ENCODE data around the gene SMYD3. TPM values are rescaled to one million over a fixed set of nuclear protein-coding genes. Genes with fewer than 3 reads are reported as not detected.

The SMYD3 gene
- total RNA-seq, 1 donor from 2014 or later = 0.32 TPM

GRCh38 chr1:246283771-246284410 is 223.2 kb downstream of the SMYD3 start:
- Histone ChIP-seq H3K27ac (no peak overlapping the region), H3K36me3 (no peaks in the 10 kb centered on the region), H3K9me3 (no peaks in the 10 kb centered on the region), H3K4me1 (no peaks in the 10 kb centered on the region), H3K27me3 (no peaks in the 10 kb centered on the region), H3K4me3 (no peak overlapping the region)
- intact Hi-C loops (cut with DNase I) = no loop called here
- no peak for TF ChIP-seq CTCF (IDR thresholded peaks at IDR 0.05)
- no peak for DNase-seq (ENCODE audit: low spot score in 2 of 2)

GRCh38 chr1:246281639-246282038 is 225.4 kb downstream of the SMYD3 start:
- intact Hi-C loops (cut with DNase I) = no loop called here

GRCh38 chr1:246281195-246281594 is 225.9 kb downstream of the SMYD3 start:
- H3K36me3 ChIP-seq = no peaks in the 10 kb centered on the region
- intact Hi-C loops (cut with DNase I) = no loop called here
- no peak for DNase-seq (ENCODE audit: low spot score in 2 of 2)

More at GRCh38 chr1:246281639-246282038, 225.4 kb downstream of the SMYD3 start:
- DNase-seq (ENCODE audit: low spot score in 2 of 2) = no peak
- no peak for TF ChIP-seq CTCF (IDR thresholded peaks at IDR 0.05)
- no peak overlapping the region for H3K27ac ChIP-seq
- no peaks in the 10 kb centered on the region for H3K9me3 ChIP-seq
- H3K4me1 ChIP-seq = no peaks in the 10 kb centered on the region
- H3K27me3 ChIP-seq = no peaks in the 10 kb centered on the region
- H3K4me3 ChIP-seq = no peak overlapping the region
- H3K36me3 ChIP-seq = no peaks in the 10 kb centered on the region

GRCh38 chr1:246280551-246280950 is 226.5 kb downstream of the SMYD3 start:
- no peaks in the 10 kb centered on the region for H3K4me1 ChIP-seq
- H3K27ac ChIP-seq = no peak overlapping the region
- no peaks in the 10 kb centered on the region for H3K9me3 ChIP-seq
- intact Hi-C loops (cut with DNase I) = no loop called here
- no peaks in the 10 kb centered on the region for H3K36me3 ChIP-seq
- H3K27me3 ChIP-seq = no peaks in the 10 kb centered on the region
- DNase-seq (ENCODE audit: low spot score in 2 of 2) = no peak
- no peak for TF ChIP-seq CTCF (IDR thresholded peaks at IDR 0.05)
- no peak overlapping the region for H3K4me3 ChIP-seq

More at GRCh38 chr1:246281195-246281594, 225.9 kb downstream of the SMYD3 start:
- Histone ChIP-seq H3K4me1 (no peaks in the 10 kb centered on the region), H3K9me3 (no peaks in the 10 kb centered on the region), H3K27ac (no peak overlapping the region), H3K4me3 (no peak overlapping the region), H3K27me3 (no peaks in the 10 kb centered on the region)
- no peak for TF ChIP-seq CTCF (IDR thresholded peaks at IDR 0.05)

GRCh38 chr1:246279402-246279801 is 227.7 kb downstream of the SMYD3 start:
- no peaks in the 10 kb centered on the region for H3K9me3 ChIP-seq
- no peak overlapping the region for H3K27ac ChIP-seq
- H3K4me3 ChIP-seq = no peak overlapping the region
- DNase-seq (ENCODE audit: low spot score in 2 of 2) = no peak
- no peaks in the 10 kb centered on the region for H3K36me3 ChIP-seq
- intact Hi-C loops (cut with DNase I) = no loop called here
- H3K27me3 ChIP-seq = no peaks in the 10 kb centered on the region
- TF ChIP-seq CTCF (IDR thresholded peaks at IDR 0.05) = no peak
- no peaks in the 10 kb centered on the region for H3K4me1 ChIP-seq

- intact Hi-C loops (cut with DNase I) = no loop called here
- Histone ChIP-seq H3K9me3 (no peaks in the 10 kb centered on the region), H3K4me1 (no peaks in the 10 kb centered on the region), H3K27me3 (no peaks in the 10 kb centered on the region), H3K4me3 (no peak overlapping the region), H3K36me3 (no peaks in the 10 kb centered on the region), H3K27ac (no peak overlapping the region)
- no peak for DNase-seq (ENCODE audit: low spot score in 2 of 2)
- no peak for TF ChIP-seq CTCF (IDR thresholded peaks at IDR 0.05)
Measured at GRCh38 chr1:246278371-246278770, 228.7 kb downstream of the SMYD3 start.
